HS-27A (cell line): ENCODE results near the gene SRC.

Experiments used
- DNase-seq: peaks from one replicate; pipeline ENCODE4 v3.0.0-alpha.2; 2012; ENCODE audit warnings: low read depth, missing footprints

The SRC gene

GRCh38 chr20:37453288-37453687 lies 107.3 kb downstream of the SRC start:
- DNase-seq: no peak

DNA sequence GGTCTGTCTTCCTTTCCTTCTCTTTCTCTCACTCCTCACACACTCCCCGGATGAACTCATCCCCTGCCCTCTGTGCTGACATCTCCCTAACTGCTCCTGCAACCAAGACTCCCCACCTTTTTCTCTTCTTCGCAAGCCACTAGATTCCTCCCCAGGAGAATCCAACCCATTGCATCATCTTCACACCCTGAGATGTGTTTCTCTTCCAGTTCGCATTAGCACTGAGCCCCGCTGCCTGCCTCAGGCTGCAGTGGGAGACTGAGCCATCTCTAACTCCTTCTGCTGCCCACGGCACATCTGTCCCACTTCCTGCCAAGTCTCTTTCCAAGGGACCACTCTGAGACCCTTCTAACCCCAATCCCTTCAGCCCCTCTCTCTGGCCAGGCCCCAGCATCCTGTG lies 107.9 kb downstream of the SRC start:
- DNase-seq: no peak

- no peak for DNase-seq
Observed at GRCh38 chr20:37454636-37455385, 108.9 kb downstream of the SRC start.
